HL-60/S4 treated with phorbol 12-myristate 13-acetate at 8.2 ng/mL for 4 days and 3 days (cell line): ENCODE data around the gene CD101.

Experiments used
- in situ Hi-C: fragments of 300-500 bp; cut with MboI; formaldehyde crosslinking; loops from 2 replicates; pipeline ENCODE4 v1.15.0; 2022; ENCODE audit warnings: low sequenced_read_pairs

The CD101 gene

DNA sequence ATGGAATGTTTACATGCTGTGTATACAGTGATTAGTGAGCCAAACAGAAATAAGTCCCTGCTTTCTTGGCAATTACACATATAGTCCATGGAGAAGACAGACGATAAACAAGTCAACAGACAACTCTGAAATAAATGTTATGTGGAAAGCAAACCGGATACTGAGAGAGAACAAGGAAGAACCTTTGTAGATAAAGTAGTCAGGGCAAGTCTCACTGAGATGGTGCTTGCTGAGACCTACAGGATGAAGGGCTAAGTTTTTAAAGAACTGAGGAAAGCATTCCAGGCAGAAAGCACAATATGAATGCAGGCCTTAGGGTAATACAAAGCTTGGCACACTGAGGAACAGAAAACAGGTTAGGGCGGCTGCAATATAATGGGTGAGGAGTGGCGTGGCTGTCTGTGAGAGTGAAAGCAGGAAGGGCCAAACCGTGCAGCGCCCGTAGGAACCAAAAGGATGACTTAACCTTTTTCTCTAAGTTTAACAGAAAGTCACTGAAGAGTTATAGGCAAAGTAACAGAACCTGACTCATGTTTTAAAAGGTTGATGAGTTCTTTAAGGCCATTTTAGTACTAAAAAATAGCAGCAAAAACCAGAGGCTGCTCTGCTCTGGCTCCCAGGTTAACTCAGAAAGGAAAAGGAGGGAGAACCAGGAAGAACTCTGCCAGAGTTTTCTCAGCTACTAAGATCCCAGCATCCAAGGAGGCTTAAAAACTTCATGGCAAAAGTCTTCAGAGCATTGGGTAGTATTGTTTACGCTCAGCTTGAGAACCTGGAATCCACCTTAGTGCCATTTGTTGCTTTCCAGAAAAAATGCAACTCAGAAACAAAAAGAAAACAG, 49.9 kb downstream of the CD101 start:
- in situ Hi-C loops, result loop anchor here (10.0 to 25.0 kb wide), 2 partner anchors 317 to 464 kb away; no protein-coding TSS in a partner anchor

GRCh38 chr1:117054068-117054467, 52.5 kb downstream of the CD101 start:
- in situ Hi-C loops, result loop anchor here (10.0 to 25.0 kb wide), 2 partner anchors 319 to 467 kb away; no protein-coding TSS in a partner anchor

- in situ Hi-C loops, result loop anchor here (10.0 to 25.0 kb wide), 2 partner anchors 324 to 472 kb away; no protein-coding TSS in a partner anchor
Observed at GRCh38 chr1:117058810-117059209, 57.2 kb downstream of the CD101 start.

DNA sequence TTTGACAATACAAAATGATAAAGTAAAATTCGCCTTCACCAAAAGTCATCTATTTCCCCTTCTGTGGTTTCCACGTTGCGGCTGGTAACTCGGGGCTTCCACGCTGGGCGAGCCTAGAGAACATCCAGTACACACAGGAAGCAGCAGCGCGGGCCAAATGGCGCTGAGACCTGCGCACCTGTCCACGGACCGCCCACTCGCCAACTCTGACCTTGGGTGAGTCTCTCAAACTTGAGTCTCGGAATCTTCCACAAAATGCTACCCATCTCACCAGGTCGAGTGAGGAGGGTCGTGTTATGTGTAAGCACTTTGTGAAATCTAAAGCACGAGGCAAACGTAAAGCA, 57.7 kb downstream of the CD101 start:
- in situ Hi-C loops, result loop anchor here (10.0 to 25.0 kb wide), 2 partner anchors 325 to 472 kb away; no protein-coding TSS in a partner anchor

DNA sequence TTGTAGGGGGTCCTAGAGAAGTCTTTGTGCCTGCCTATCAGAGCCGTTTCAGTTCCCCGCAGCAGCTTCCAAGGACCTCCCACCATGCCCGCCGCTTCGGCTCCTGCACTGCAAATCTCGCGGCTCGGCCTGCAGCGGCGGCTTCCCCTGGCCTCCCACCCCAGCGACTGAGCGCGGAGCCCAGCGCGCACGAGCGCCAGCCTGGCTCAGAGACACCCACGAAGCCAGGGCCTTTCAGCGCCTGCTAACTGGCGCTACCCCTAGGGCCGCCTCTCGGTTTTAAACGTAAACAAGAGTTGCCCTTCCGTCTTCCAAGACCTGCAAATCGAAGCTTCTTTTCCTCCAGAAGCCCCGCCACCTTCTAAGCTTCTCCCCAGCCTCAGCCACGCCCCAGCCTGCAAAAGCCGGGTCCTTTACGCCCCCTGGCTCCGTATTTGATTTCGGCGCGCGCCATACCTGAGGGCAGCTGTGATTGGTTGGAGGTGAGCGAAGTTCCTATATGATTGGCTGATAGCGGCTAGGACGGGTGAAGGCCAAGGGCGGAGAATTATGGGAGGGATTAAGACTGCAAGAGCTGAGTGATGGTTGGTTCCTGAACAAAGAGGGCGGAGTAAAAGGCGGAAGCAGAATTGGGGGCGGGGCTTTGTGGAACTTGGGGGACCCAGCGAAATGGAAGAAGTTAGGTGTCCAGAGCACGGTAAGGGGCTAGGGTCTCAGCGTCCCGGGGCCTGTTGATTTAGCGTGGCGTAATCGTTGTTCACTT, 58.3 kb downstream of the CD101 start, which contains the start of gene TTF2:
Gene TTF2, plus strand, starts transcription at position 649 of the 763 bp plus-strand sequence. Its CDS starts 21 bp downstream, at position 670.
- in situ Hi-C loops, result loop anchor here (10.0 to 25.0 kb wide), 2 partner anchors 325 to 473 kb away; no protein-coding TSS in a partner anchor

- in situ Hi-C loops, result loop anchor here (25.0 kb wide), 1 partner anchor 473 kb away; no protein-coding TSS in a partner anchor
Observed at GRCh38 chr1:117060441-117061317, 59.1 kb downstream of the CD101 start.

GRCh38 chr1:117061986-117062415, 60.4 kb downstream of the CD101 start:
- in situ Hi-C loops, result loop anchor here (25.0 kb wide), 1 partner anchor 475 kb away; no protein-coding TSS in a partner anchor

GRCh38 chr1:117066367-117066766, 64.8 kb downstream of the CD101 start:
- in situ Hi-C loops, result loop anchor here (25.0 kb wide), 1 partner anchor 479 kb away; no protein-coding TSS in a partner anchor

- in situ Hi-C loops, result loop anchor here (25.0 kb wide), 1 partner anchor 480 kb away; no protein-coding TSS in a partner anchor
Observed at GRCh38 chr1:117067533-117068370, 66.2 kb downstream of the CD101 start.

GRCh38 chr1:117068580-117068979, 67.0 kb downstream of the CD101 start:
- in situ Hi-C loops, result loop anchor here (25.0 kb wide), 1 partner anchor 481 kb away; no protein-coding TSS in a partner anchor

DNA sequence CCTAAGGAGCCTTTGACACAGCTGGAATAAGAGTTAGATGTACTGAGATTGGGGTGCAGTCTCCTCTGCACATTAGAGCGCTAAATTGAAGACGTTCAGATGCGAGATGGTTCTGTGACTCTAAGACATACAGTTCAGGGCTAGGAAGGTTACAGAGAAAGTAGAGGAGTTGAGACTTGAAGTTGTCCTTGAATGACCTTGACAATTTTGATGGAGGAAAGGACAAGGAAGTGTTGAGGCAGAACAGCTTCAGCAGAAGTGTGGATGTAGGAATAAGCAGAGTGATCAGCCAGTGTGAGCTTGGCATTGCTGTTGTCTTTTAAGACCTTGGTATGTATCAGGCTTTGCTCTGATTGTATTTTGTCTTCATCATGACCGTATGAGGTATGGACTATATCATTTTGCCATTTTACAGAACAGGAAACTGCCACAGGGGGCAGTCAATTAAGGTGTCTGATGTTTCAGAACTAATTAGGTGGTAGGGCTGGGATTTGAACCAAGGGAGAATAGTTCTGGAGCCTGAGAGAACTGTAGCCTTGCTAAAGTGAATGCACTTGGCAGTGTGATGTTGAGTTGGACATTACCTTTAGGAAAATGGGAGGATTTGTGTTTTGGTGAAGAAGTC, 67.8 kb downstream of the CD101 start:
- in situ Hi-C loops, result loop anchor here (25.0 kb wide), 1 partner anchor 482 kb away; no protein-coding TSS in a partner anchor

DNA sequence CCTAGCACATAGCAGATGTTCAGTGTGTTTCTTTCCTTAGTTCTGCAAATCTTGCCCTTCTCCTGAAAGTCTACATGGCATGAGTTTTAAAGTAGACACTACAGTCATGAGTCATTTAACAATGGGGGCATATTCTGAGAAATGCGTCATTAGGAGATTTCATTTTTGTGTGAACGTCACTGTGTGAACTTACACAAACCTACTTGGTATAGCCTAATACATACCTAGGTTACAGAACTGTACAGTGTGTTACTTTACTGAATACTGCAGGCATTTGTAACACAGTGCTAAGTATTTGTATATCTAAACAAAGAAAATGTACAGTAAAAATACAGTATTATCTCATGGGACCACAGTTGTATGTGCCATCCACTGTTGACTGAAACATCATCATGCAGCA, 68.6 kb downstream of the CD101 start:
- in situ Hi-C loops, result loop anchor here (25.0 kb wide), 1 partner anchor 483 kb away; no protein-coding TSS in a partner anchor

- in situ Hi-C loops, result no loop called here
Observed at GRCh38 chr1:117076648-117077047, 75.1 kb downstream of the CD101 start.

- in situ Hi-C loops, result no loop called here
Observed at GRCh38 chr1:117077267-117077666, 75.7 kb downstream of the CD101 start.

GRCh38 chr1:117079737-117080136, 78.2 kb downstream of the CD101 start:
- in situ Hi-C loops, result no loop called here

GRCh38 chr1:117084231-117084630, 82.7 kb downstream of the CD101 start:
- in situ Hi-C loops, result no loop called here
